Loucy (cell line): ENCODE results near the gene LINGO1.

Experiments used
- EZH2phosphoT487 ChIP-seq: fragments of 200-600 bp; IDR thresholded peaks from 2 replicates; pipeline ENCODE4 v1.6.1; 2018; ENCODE audit warnings: antibody characterized with exemption, mild to moderate bottlenecking, moderate library complexity, borderline replicate concordance
- TF ChIP-seq, protein P1 (sequence below): fragments of 200-600 bp; sonication (generic); conservative IDR thresholded peaks from 2 replicates; pipeline ENCODE4 v1.5.1; 2014; ENCODE audit warnings: mild to moderate bottlenecking, antibody characterized with exemption, low read length

DNA sequence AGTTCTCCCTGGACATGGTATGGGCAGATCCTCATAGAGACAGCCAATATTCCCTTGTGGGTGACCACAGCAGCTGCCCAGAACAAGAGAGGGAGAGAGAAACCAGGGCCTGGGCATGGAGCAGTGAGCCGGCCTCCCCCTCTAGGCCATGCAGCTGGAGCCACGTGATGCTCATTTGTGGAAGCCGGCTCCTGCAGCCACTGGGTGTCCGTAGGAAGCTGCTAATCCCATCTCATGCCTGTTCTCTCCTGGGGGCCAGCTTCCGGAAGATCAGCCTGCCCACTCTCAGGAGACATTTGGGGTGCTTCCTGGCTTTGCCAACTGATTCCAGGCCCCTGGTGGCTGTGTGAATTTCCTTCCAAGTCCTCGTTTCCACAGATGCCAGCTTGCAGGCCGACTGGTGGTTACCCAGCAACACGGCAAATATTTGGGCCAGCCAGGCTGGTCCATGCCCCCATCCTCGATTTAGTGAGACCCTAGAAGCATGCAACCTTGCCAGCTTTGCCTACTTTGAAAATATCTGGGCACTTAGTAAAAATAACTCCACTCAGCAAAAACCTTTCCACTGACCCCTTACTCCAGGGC, 55.3 kb downstream of the LINGO1 start:
- TF ChIP-seq, protein P1, sequence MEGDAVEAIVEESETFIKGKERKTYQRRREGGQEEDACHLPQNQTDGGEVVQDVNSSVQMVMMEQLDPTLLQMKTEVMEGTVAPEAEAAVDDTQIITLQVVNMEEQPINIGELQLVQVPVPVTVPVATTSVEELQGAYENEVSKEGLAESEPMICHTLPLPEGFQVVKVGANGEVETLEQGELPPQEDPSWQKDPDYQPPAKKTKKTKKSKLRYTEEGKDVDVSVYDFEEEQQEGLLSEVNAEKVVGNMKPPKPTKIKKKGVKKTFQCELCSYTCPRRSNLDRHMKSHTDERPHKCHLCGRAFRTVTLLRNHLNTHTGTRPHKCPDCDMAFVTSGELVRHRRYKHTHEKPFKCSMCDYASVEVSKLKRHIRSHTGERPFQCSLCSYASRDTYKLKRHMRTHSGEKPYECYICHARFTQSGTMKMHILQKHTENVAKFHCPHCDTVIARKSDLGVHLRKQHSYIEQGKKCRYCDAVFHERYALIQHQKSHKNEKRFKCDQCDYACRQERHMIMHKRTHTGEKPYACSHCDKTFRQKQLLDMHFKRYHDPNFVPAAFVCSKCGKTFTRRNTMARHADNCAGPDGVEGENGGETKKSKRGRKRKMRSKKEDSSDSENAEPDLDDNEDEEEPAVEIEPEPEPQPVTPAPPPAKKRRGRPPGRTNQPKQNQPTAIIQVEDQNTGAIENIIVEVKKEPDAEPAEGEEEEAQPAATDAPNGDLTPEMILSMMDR, result no peak
- no peak for TF ChIP-seq EZH2phosphoT487
